T47D (cell line): ENCODE measurements around the gene NEDD4L.

Source experiments
- DNase-seq, 2 experiments: peaks; one replicate each; pipeline versions ENCODE4 v3.0.0 to v3.0.0-alpha.2; 2011 to 2012; ENCODE audit warnings: low read depth in 1 of 2, low spot score in 1 of 2
- JUND ChIP-seq: IDR thresholded peaks from 2 replicates; pipeline ENCODE4 v1.6.1; 2012; ENCODE audit warnings: low read depth
- in situ Hi-C: cut with HindIII; loops from 2 replicates; pipeline ENCODE4 v1.10.0; 2016; ENCODE audit warnings: low sequenced_read_pairs, low pct_unique_long_range_greater_than_20kb

Gene NEDD4L

DNA sequence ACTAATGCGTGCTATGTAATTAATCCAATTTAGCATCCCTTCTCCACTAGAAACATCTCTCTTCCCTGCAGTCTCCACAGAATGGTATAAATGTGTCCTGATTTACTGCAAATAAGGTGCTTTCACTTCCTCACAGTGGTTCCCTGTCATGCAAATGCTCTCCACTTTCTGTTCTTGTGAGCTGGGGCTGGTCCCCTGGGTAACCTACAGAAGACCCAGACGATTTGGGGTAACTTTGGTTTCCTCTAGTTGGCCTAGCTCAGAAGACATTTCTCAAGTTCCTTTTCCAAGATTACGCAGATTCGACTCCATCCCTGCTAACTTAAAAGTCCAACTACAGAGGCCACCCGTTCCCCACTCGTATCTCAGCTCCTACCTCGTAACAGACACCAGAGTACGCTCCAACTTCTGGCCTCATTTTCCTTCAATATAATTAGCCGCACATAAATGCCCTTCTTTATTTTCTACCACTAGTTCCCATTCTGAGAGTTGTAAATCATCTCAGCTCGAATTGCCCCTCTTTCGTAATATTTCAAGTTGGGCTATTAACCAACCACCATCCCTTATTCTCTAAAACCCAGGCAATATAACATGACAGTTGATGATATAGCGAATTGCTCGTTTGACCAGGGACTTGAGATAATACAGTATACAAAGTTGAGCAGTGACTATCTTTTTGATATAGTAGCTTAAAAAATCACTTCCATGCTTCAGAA, 28.8 kb upstream of the NEDD4L start:
- no peak for DNase-seq
- in situ Hi-C loops: no loop called here
- no peak for TF ChIP-seq JUND

DNA sequence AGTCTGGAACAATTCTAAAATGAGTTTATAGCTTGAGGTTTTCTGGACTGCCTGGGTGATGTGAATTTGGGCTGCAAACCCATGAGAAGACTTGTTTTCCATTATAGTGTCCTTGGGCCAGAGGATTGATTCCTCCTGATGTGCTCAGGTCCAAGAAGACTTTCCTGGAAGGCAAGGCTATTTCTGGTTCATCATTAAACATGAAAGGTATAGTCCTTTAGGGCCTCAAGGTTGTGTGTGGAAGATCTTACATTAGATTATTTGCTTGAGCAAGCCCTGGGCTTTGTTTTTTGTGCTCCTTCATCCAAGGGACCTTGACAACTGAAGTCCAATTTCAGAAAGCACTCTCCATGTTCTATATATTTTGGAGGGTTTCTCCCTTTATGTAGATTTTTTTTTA, 26.8 kb upstream of the NEDD4L start:
- in situ Hi-C loops: no loop called here
- peak in 1 of 2 experiments; percentile 3 for DNase-seq
- no peak for TF ChIP-seq JUND

DNA sequence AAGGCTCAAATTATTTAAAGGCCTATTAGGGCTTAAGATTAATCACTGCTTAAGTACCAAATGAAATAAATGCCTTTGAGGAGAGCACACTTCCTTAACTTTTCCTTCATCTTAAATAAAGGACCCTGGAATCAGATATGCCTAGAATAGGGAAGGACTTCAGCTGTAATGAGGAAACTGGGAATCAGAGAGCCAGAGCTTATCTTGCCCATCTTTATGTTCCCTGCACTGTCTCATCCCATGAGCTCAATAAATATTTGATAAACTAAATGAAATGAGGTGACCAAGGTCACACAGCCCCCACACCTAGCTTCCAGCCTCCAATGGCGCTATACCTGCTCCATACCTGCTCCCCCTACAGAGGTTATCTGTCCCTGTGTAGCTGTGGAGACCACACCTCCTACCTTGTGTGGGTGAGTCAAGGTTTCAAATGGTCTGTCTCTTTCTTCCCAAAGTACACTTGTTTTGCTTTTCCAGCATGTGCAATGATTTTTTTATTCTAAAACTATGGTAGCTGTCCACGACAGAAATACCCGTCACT, 23.4 kb upstream of the NEDD4L start:
- in situ Hi-C loops: no loop called here
- no peak for TF ChIP-seq JUND
- DNase-seq: no peak

DNA sequence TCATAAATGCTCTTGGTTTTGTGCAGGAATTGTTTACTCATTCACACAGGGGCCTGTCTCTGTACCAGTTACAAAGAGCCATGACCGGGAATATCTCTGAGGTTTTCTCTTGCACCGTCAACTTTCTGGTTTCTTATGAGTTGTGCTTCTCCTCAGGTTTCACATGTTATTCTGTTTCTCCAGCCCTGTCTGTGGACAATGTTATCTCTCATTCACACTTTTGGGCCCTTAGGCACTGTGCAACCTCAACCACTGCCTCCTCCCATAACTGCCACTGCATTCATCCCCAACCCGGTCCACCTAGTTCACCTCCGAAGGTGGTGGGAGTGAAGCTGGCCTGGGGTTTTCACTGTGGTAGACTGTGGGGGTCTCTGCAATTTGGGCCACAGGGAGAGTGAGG, 22.5 kb upstream of the NEDD4L start:
- DNase-seq: peak in 1 of 2 experiments; percentile 2
- no peak for TF ChIP-seq JUND
- in situ Hi-C loops: no loop called here

DNA sequence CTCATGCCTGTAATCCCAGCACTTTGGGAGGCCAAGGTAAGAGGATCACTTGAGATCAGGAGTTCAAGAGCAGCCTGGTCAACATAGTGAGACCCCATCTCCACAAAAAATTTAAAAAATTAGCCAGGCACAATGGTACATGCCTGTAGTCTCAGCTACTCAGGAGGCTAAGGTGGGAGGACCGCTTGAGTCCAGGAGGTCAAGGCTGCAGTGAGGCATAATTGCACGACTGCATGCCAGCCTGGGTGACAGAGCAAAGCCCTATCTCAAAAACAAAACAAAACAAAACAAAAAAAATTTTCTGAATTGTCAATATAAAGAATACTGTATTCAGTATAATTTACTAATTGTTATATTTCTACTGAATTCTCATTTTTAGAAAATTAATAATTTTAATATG, 20.9 kb upstream of the NEDD4L start:
- DNase-seq: no peak
- TF ChIP-seq JUND: no peak
- in situ Hi-C loops: no loop called here

DNA sequence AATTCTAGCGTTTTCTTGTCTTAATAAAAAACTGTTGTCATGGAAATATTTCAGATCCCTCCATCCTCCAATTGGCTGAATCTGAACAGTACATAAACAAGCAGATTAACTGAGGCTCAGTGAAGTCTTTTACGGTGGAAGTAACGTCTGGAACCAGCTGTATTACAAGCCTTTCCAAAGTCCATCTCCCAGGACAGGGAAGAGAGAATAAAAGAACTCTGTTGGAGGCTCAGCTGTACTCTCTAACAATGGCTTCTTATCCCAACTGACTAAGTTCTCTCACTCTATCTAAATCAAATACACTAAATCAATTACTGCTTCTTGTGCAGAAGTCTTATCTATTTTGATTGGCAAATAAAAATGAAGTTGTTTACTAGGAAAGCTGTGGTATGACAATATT, 19.9 kb upstream of the NEDD4L start:
- in situ Hi-C loops: no loop called here
- no peak for TF ChIP-seq JUND
- no peak for DNase-seq

DNA sequence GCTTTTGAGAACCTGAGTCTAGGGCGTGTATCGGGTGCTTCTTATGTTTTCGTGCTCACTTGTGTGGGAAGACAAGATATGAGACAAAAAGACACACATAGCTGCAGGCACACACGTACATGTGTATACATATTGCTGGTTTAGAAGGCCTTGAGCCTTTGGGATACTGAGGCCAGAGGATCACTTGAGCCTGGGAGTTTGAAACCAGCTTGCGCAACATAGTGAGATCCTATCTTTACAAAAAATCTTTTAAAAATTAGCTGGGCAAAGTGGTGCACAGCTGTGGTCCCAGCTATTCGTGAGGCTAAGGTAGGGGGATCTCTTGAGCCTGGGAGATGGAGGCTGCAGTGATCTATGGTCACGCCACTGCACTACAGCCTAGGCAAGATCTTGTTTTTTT, 18.8 kb upstream of the NEDD4L start:
- no peak for TF ChIP-seq JUND
- in situ Hi-C loops: no loop called here
- no peak for DNase-seq

DNA sequence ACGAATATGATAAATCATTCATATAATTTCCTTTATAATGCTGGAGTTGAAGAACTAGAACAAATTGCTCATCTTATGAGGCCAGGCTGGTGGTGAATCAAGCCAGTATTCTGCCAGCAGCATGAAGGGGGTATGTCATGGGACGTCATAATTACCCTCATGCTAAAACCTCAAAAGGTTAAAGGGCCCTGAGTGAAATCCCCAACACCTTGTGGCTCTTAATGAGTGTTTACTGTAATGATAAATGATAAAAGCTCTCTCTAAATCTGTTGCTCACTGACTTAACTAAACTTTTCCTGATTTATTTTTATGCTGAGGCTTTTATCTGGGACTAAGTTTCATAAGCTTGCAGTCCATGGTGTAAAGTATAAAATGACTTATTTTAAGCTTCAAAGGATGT, 18.3 kb upstream of the NEDD4L start:
- DNase-seq: no peak
- TF ChIP-seq JUND: no peak
- in situ Hi-C loops: no loop called here

DNA sequence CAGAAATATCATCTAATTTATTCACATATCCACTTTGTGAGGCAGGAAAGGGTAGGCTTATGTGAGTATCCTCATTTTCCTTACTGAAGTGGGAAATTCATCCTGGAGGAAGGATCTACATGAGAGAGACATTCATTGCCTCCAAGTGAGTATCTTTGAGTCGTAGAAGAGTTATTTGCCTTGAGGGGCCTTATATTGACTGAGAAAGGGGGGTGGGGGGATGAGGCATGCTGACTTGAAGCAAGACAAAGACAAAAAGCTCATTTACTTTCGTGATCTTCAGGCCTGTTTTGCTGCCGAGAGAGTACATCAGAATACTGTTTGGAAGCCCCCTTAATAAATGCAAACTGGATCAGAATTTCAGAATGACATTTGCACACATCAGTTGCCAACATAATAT, 17.6 kb upstream of the NEDD4L start:
- in situ Hi-C loops: no loop called here
- no peak for TF ChIP-seq JUND
- no peak for DNase-seq

DNA sequence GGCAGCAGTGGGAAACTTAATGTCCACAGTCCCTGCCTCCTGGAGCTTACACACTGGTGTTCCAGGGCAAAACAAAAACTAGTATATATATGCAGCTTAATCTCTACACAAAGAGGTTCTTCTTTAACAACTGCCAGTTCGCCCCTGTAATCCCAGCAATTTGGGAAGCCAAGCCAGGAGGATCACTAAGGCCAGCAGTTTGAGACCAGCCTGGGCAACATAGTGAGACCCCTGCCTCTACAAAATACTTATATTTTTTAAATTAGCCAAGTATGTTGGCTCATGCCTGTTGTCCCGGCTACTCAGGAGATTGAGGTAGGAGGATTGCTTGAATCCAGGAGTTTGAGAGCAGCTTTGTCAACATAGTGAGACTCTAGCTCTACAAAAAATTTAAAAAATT, 17.2 kb upstream of the NEDD4L start:
- DNase-seq: no peak
- TF ChIP-seq JUND: no peak
- in situ Hi-C loops: no loop called here

DNA sequence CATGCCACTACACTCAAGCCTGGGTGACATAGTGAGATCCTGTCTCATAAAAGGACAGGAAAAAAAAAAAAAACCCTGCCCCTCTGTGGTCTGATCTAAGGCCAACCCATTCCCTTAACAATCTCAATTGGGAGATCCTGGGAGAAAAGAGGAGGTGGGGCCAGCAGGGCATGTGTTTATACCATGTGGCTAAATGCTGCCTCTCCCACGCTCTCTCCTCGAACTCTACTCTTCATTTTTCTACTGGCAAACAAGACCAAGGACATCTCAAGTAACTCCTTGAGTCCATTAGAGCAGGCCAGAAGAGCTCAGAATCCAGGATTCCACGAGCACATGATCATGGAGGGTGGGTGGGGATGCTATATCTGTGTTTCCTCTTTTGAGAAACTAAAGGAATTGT, 16.7 kb upstream of the NEDD4L start:
- no peak for TF ChIP-seq JUND
- no peak for DNase-seq
- in situ Hi-C loops: no loop called here

DNA sequence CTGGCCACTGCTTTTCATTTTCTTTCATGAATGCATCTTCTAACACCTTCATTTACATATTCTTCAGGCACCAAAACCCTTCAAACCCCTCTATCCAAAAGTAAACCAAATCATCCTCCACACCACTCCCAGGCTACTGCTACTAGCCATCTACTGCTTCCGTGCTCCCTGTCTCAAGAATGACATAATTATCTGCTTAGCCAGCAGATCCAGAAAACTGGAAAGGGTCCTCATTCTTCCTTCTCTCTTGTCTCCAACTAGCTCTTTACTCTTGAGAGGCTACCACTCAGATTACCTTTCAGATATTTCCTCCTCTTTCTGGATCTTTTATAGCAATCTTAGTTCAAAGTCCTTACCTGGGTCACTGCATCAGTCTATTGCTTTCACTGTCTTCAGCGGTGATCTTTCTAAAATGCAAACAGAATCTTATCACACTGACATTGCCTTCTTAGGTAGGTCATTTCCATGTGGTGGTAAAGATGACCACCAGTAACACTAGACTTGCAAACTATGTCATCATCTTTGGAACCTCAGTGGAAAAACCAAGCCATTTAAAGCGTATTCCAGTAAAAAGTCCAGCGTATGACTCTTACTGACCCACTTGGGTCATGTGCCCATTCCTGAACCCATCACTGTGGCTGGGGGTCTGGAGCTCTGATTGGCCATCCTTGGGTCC, 15.8 kb upstream of the NEDD4L start:
- no peak for TF ChIP-seq JUND
- DNase-seq: no peak
- in situ Hi-C loops: no loop called here

DNA sequence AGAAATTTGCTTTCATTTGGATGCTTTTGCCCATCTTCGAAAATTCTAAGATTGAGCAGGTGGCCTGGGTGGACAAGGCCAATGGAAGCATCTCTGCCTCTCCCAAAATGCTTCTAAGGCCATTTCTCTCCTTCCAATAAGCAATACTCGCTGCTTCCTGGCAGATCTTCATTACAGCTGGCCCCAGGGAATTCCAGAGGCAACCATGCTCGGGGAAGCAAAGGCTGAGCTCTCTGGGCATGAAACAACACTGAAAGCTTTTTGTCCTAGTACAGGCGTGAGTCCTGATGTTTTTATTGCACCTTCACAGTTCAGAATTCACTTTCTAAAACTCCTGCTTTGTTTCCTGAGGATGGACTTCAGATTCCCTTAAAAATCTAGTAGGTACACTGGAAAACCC, 11.8 kb upstream of the NEDD4L start:
- in situ Hi-C loops: no loop called here
- no peak for TF ChIP-seq JUND
- DNase-seq: no peak
